ENCODE results near the gene PYY. TPM values are rescaled to one million over a fixed set of nuclear protein-coding genes. Genes with fewer than 3 reads are reported as not detected.
A peak's percentile ranks its signal among the peaks of the same experiment; 100 is the strongest.

PYY gene
- total RNA-seq, 1 experiment from 2014 or later: 2.0 TPM

GRCh38 chr17:43916385-43916784, 37.4 kb downstream of the PYY start:
- no peak overlapping the region for H2BK12ac ChIP-seq (ENCODE audit: insufficient read length, low read depth, low read length)

More at GRCh38 chr17:43916385-43916784, 37.4 kb downstream of the PYY start:
- H3K23me2 ChIP-seq (ENCODE audit: insufficient read length, low read depth, low read length, poor library complexity, severe bottlenecking): no peaks in the 10 kb centered on the region
- H2AK5ac ChIP-seq (ENCODE audit: insufficient read length, low read length): no peak overlapping the region
- no peak overlapping the region for H3K14ac ChIP-seq (ENCODE audit: insufficient read depth, low read length)
- Mint-ChIP-seq H3K4me3 (no peak overlapping the region), H3K9me3 (peaks cover 0 to 5% of the 10 kb centered on the region in 2 experiments; a peak in 4 of 5 replicates), H3K27me3 (ENCODE audit: low read depth) (peaks cover 36% of the 10 kb centered on the region), H3K36me3 (ENCODE audit: insufficient read depth in 1 of 3, low read depth in 3 of 3) (no peaks in the 10 kb centered on the region), H3K4me1 (peaks cover 19 to 25% of the 10 kb centered on the region in 2 experiments), H3K27ac (no peak overlapping the region)
- no peak overlapping the region for H2BK5ac ChIP-seq (ENCODE audit: insufficient read length, low read length)
- no peak overlapping the region for H4K91ac ChIP-seq (ENCODE audit: insufficient read length, low read depth, low read length)
- no peak overlapping the region for H3K27ac ChIP-seq (ENCODE audit: insufficient read length, low read depth, low read length)
- peak; percentile 21; the same call in 2 of the 3 replicates for TF ChIP-seq CTCF (conservative IDR thresholded peaks at IDR 0.05)
- H2BK120ac ChIP-seq (ENCODE audit: low read depth, low read length, poor library complexity, severe bottlenecking): no peak overlapping the region
- no CpG with 5 or more reads among the region's 4 CpGs for WGBS (ENCODE audit: extremely low coverage, insufficient read length, low lambda C conversion rate)
- no peak overlapping the region for H3K18ac ChIP-seq (ENCODE audit: insufficient read length, low read depth, low read length)
- no peaks in the 10 kb centered on the region for H3K9me3 ChIP-seq (ENCODE audit: control insufficient read depth, low read depth, low read length)
- no peaks in the 10 kb centered on the region for H4K20me1 ChIP-seq (ENCODE audit: control insufficient read depth, insufficient read depth, insufficient read length)
- DNase-seq: no peak
- no peak overlapping the region for H2AFZ ChIP-seq (ENCODE audit: low read length)
- H2BK15ac ChIP-seq (ENCODE audit: low read depth, low read length): no peak overlapping the region
- H3K79me2 ChIP-seq (ENCODE audit: insufficient read depth, low read length): no peaks in the 10 kb centered on the region
- no peak overlapping the region for H2BK20ac ChIP-seq (ENCODE audit: low read depth, low read length, poor library complexity, severe bottlenecking)
- H4K5ac ChIP-seq (ENCODE audit: insufficient read length, low read depth, low read length): no peak overlapping the region
- H3K4me1 ChIP-seq (ENCODE audit: insufficient read depth, low read length): no peaks in the 10 kb centered on the region
- H3K4ac ChIP-seq (ENCODE audit: low read depth, low read length): no peak overlapping the region
- no peak overlapping the region for H3T11ph ChIP-seq (ENCODE audit: low read length)
- H3K56ac ChIP-seq (ENCODE audit: insufficient read length, low read depth, low read length): no peak overlapping the region
- H3K23ac ChIP-seq (ENCODE audit: insufficient read length, low read depth, low read length): no peak overlapping the region
- H3K4me2 ChIP-seq (ENCODE audit: insufficient read depth, insufficient read length, low read length): no peak overlapping the region
- H4K8ac ChIP-seq (replicated peaks; ENCODE audit: insufficient read length, low read depth, low read length): no peak overlapping the region
- no peaks in the 10 kb centered on the region; the same call in 1 of the 2 replicates for H3K27me3 ChIP-seq (ENCODE audit: insufficient read depth, low read length)
- no peaks in the 10 kb centered on the region for H3K79me1 ChIP-seq (ENCODE audit: insufficient read depth, low read depth, low read length, poor library complexity, severe bottlenecking)
- no peak overlapping the region for H3K9ac ChIP-seq (ENCODE audit: extremely low read depth, insufficient read length, low read length)

Measured in H9 (cell line).